Endothelial cell of umbilical vein (primary cell): ENCODE results near the gene MAN2B1. TPM values are rescaled to one million over a fixed set of nuclear protein-coding genes. Genes with fewer than 3 reads are reported as not detected.

Experiments used
- BruUV-seq: library from RNA; stranded (reverse); fragments of 400-500 nt; replicated peaks from 2 replicates; lab custom pipeline; 2021; lab: Mats Ljungman, UMichigan
- CTCF ChIA-PET: fragments of 300-600, 350-600 bp; sonication (Branson Sonifier 250); formaldehyde crosslinking; loops from one replicate; lab custom pipeline; 2021; ENCODE audit warnings: antibody characterized with exemption, inconsistent platforms; lab: Charles Lee
- POLR2A ChIA-PET: fragments of 300-600, 350-600 bp; sonication (Branson Sonifier 250); formaldehyde crosslinking; loops from one replicate; lab custom pipeline; 2021; ENCODE audit warnings: antibody characterized with exemption, inconsistent platforms; lab: Charles Lee
- DNase-seq: peaks from one replicate; pipeline ENCODE4 v3.0.0-alpha.2; 2011; ENCODE audit warnings: low read depth, low spot score
- FAIRE-seq: peaks from 2 replicates; lab custom pipeline; 2011; peaks lifted over from hg19 to GRCh38; lab: Jason Lieb, UNC
- H2AFZ ChIP-seq: 2 replicates; pipeline ENCODE4 v1.6.0; 2012; ENCODE audit warnings: low read depth, low read length, control low read depth, inconsistent platforms
- H3K27ac ChIP-seq: 2 replicates; pipeline ENCODE4 v1.5.1; 2011; ENCODE audit warnings: low read depth, mild to moderate bottlenecking, control low read depth, low read length, moderate library complexity; ENCODE audit not compliant: insufficient read depth
- H3K27me3 ChIP-seq, 2 experiments: 2 replicates each; pipeline versions ENCODE4 v1.6.0 to v1.6.1; 2011; ENCODE audit warnings: low read length in 2 of 2, mixed read lengths in 1 of 2; ENCODE audit not compliant: control insufficient read depth in 2 of 2, insufficient read depth in 2 of 2
- H3K36me3 ChIP-seq, 2 experiments: 2 replicates in 1 of 2; 3 replicates in 1 of 2; pipeline ENCODE4 v1.5.1; 2011; ENCODE audit warnings: low read length in 2 of 2, mild to moderate bottlenecking in 1 of 2, moderate library complexity in 1 of 2; ENCODE audit not compliant: control insufficient read depth in 2 of 2, insufficient read depth in 2 of 2; ENCODE audit errors: extremely low read depth in 1 of 2
- H3K4me1 ChIP-seq: 3 replicates; pipeline ENCODE4 v1.5.1; 2011; ENCODE audit warnings: mild to moderate bottlenecking, low read length; ENCODE audit not compliant: control insufficient read depth, insufficient read depth; ENCODE audit errors: extremely low read depth
- H3K4me2 ChIP-seq: 2 replicates; pipeline ENCODE4 v1.6.1; 2011; ENCODE audit warnings: low read length, control low read depth, mixed read lengths; ENCODE audit not compliant: insufficient read depth
- H3K4me3 ChIP-seq, 3 experiments: fragments of 200-600 bp in 1 of 3; sonication (generic), shearing (Covaris generic) in 1 of 3; replicated peaks in 1 of 3; 2 replicates each; pipeline ENCODE4 v1.5.1; 2011 to 2016; ENCODE audit warnings: control low read depth in 3 of 3, low read length in 3 of 3, mild to moderate bottlenecking in 2 of 3, inconsistent platforms in 1 of 3, low read depth in 1 of 3, moderate library complexity in 1 of 3; ENCODE audit not compliant: insufficient read depth in 1 of 3
- H3K79me2 ChIP-seq: 2 replicates; pipeline ENCODE4 v1.6.0; 2012; ENCODE audit warnings: low read length, inconsistent platforms; ENCODE audit not compliant: control insufficient read depth, insufficient read depth
- H3K9ac ChIP-seq: replicated peaks from 2 replicates; pipeline ENCODE3; 2011; ENCODE audit warnings: low read length, control low read depth; ENCODE audit not compliant: insufficient read depth; ENCODE audit errors: extremely low read depth
- H3K9me1 ChIP-seq: replicated peaks from 3 replicates; pipeline ENCODE4 v1.6.0; 2011; ENCODE audit warnings: mild to moderate bottlenecking, low read length; ENCODE audit not compliant: control insufficient read depth, insufficient read depth; ENCODE audit errors: extremely low read depth
- H3K9me3 ChIP-seq: replicated peaks from 2 replicates; pipeline ENCODE4 v1.5.1; 2012; ENCODE audit warnings: low read length, inconsistent platforms; ENCODE audit not compliant: control insufficient read depth, insufficient read depth
- H4K20me1 ChIP-seq: replicated peaks from 2 replicates; pipeline ENCODE3; 2011; ENCODE audit warnings: mild to moderate bottlenecking, low read length; ENCODE audit not compliant: control insufficient read depth, insufficient read depth; ENCODE audit errors: extremely low read depth
- EZH2 ChIP-seq: IDR thresholded peaks from 2 replicates; pipeline ENCODE4 v1.6.1; 2012; ENCODE audit warnings: borderline replicate concordance, low read depth, mild to moderate bottlenecking, moderate library complexity, low read length, inconsistent platforms; ENCODE audit not compliant: severe bottlenecking
- FOS ChIP-seq: IDR thresholded peaks from 2 replicates; pipeline ENCODE4 v1.6.1; 2011; ENCODE audit warnings: mild to moderate bottlenecking, low read length, moderate library complexity, borderline replicate concordance; ENCODE audit not compliant: insufficient read depth
- GATA2 ChIP-seq: IDR thresholded peaks from 2 replicates; pipeline ENCODE4 v1.7.0; 2011; ENCODE audit warnings: low read depth, mild to moderate bottlenecking, moderate library complexity, mixed read lengths, low read length; ENCODE audit not compliant: insufficient read length, insufficient read depth
- JUN ChIP-seq: IDR thresholded peaks from 2 replicates; pipeline ENCODE4 v1.6.1; 2011; ENCODE audit warnings: borderline replicate concordance, low read depth; ENCODE audit not compliant: insufficient read length, insufficient read depth
- MYC ChIP-seq: IDR thresholded peaks from one replicate; pipeline ENCODE4 v1.6.1; 2011; ENCODE audit warnings: mild to moderate bottlenecking, low read depth, low read length
- POLR2A ChIP-seq: IDR thresholded peaks from 2 replicates; pipeline ENCODE4 v1.6.1; 2012; ENCODE audit warnings: low read depth, mild to moderate bottlenecking, control low read depth, low read length
- dilution Hi-C: fragments of 300-500 bp; cut with MboI; formaldehyde crosslinking; loops from one replicate; pipeline ENCODE4 v1.15.0; 2019; ENCODE audit warnings: low sequenced_read_pairs; ENCODE audit not compliant: extremely low pct_ligation_motif_present
- intact Hi-C: fragments of 100-400 bp; cut with micrococcal nuclease; formaldehyde crosslinking; loops from one replicate; pipeline ENCODE4 v1.10.0; 2022
- polyA plus RNA-seq, 4 experiments: library from polyadenylated mRNA; depleted of rRNA in 3 of 4; stranded (reverse) in 3 of 4; unstranded in 1 of 4; fragments of >200 nt; gene quantifications; 2 replicates each; pipeline versions ENCODE4 v1.2.1 to v1.2.3, GENCODE V29; 2011 to 2012; ENCODE audit warnings: missing spikeins in 1 of 4
- total RNA-seq: library from RNA; stranded (reverse); gene quantifications from 2 replicates; pipeline ENCODE4 v1.2.3, GENCODE V29; 2021
- TF ChIP-seq, protein P1 (sequence below), 2 donors: IDR thresholded peaks; 1 replicate in 1 of 2; 2 replicates in 1 of 2; pipeline ENCODE4 v1.5.1; 2011; ENCODE audit warnings: low read length in 2 of 2, mild to moderate bottlenecking in 2 of 2, moderate library complexity in 2 of 2, control low read depth in 1 of 2, inconsistent platforms in 1 of 2, low read depth in 1 of 2; ENCODE audit not compliant: insufficient read depth in 1 of 2; ENCODE audit errors: extremely low read depth in 1 of 2

MAN2B1 gene
- total and polyA plus RNA-seq, 2 donors (not counting 3 experiments of a cell fraction or from before 2014, with no cell fraction given) = 64.4 to 76.8 TPM

DNA sequence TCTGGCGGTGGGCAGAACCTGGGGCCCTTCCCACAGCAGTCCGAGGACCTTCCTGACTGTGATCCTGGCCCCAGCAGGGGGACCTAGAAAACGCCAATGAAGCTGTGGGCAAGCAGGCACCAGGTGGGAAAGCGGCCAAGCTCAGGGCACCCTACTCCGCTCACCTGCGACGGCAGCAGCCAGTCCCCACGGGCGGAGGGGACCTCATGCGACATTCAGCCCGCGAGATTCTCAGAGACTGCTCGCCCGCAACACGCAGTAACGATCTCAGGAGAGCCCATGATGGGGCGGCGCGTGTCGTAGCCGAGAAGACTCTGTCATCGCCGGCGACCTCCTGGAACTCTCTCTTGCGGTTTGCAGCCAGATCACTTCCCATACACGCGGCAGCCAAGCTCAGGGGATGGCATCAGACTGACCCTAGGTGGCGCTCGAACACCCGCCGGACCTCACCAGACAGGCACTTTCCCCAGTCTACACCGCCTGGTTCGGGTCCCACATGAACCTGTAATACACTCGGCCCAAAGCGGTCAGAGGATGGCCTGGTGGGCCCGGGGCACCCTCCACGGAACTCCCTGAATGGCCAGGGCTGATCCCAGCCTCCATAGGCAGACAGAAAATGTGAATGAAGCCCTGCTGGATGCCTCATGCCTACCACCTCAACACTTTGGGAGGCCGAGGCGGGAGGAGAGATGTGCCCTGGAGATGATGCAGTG, 26.5 kb downstream of the MAN2B1 start:
- no peaks in the 10 kb centered on the region for H3K27me3 ChIP-seq
- POLR2A ChIA-PET = no interaction called here
- no peaks in the 10 kb centered on the region for H3K9me1 ChIP-seq
- no peak overlapping the region for H3K4me3 ChIP-seq
- BruUV-seq = no TSS peak
- peak; percentile 69 for DNase-seq
- H3K9ac ChIP-seq = no peak overlapping the region
- no peaks in the 10 kb centered on the region for H4K20me1 ChIP-seq
- H3K4me2 ChIP-seq = no peak overlapping the region
- H3K27ac ChIP-seq = no peak overlapping the region
- peak overlapping the region; percentile 60 for H2AFZ ChIP-seq
- CTCF ChIA-PET = interaction anchor here (0.6 to 2.0 kb wide), 20 partner anchors 9 to 716 kb away, joined by 3 to 20 read pairs (median 3); partner anchors contain the start of genes MAN2B1, WDR83, ZNF490 and ZNF791
- H3K9me3 ChIP-seq = no peaks in the 10 kb centered on the region
- intact Hi-C loops (loop anchor here (2.0 kb wide), 1 partner anchor 27 kb away; the partner anchor contains the start of genes MAN2B1 and WDR83), dilution Hi-C loops (no loop called here)
- no peaks in the 10 kb centered on the region for H3K36me3 ChIP-seq
- no peaks in the 10 kb centered on the region for H3K4me1 ChIP-seq
- no peaks in the 10 kb centered on the region for H3K79me2 ChIP-seq
- peak; percentile 87 for FAIRE-seq
- TF ChIP-seq, protein P1, sequence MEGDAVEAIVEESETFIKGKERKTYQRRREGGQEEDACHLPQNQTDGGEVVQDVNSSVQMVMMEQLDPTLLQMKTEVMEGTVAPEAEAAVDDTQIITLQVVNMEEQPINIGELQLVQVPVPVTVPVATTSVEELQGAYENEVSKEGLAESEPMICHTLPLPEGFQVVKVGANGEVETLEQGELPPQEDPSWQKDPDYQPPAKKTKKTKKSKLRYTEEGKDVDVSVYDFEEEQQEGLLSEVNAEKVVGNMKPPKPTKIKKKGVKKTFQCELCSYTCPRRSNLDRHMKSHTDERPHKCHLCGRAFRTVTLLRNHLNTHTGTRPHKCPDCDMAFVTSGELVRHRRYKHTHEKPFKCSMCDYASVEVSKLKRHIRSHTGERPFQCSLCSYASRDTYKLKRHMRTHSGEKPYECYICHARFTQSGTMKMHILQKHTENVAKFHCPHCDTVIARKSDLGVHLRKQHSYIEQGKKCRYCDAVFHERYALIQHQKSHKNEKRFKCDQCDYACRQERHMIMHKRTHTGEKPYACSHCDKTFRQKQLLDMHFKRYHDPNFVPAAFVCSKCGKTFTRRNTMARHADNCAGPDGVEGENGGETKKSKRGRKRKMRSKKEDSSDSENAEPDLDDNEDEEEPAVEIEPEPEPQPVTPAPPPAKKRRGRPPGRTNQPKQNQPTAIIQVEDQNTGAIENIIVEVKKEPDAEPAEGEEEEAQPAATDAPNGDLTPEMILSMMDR (IDR thresholded peaks at IDR 0.05; ENCODE audit: extremely low read depth in 1 of 2, insufficient read depth in 1 of 2, low read depth in 1 of 2, low read length in 2 of 2) = peak; percentile 72 to 86
- peak; percentile 51 for TF ChIP-seq MYC
- no peak for TF ChIP-seq POLR2A

DNA sequence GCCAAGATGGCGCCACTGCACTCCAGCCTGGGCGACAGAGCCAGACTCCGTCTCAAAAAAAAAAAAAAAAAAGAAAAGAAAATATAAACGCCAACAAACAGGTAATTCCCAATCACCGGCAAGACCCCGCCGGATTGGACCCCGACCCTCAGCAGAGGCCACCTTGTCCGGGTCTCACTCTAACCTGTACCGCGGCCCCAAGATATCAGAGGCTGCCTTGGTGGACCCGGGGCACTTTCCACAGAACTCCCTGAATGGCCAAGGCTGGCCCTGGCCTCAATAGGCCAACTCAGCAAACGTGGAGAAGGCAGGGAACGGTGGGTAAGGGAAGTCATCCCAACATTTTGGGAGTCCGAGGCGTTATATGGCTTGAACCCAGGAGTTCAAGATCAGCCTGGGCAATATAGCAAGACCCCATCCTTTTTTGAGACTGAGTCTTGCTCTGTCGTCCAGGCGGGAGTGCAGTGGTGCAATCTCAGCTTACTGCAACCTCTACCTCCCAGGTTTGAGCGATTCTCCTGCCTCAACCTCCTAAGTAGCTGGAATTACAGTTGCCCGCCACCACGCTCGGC, 27.8 kb downstream of the MAN2B1 start:
- POLR2A ChIA-PET = no interaction called here
- no peaks in the 10 kb centered on the region for H4K20me1 ChIP-seq
- H3K79me2 ChIP-seq = no peaks in the 10 kb centered on the region
- no peaks in the 10 kb centered on the region for H3K9me3 ChIP-seq
- H3K9ac ChIP-seq = no peak overlapping the region
- TF ChIP-seq JUN = no peak
- no peak for TF ChIP-seq FOS
- TF ChIP-seq MYC = no peak
- no peak for TF ChIP-seq EZH2
- TF ChIP-seq GATA2 = no peak
- H3K27ac ChIP-seq = no peak overlapping the region
- intact Hi-C loops (no loop called here), dilution Hi-C loops (no loop called here)
- no peaks in the 10 kb centered on the region for H3K27me3 ChIP-seq
- CTCF ChIA-PET = interaction anchor here (1.2 to 2.0 kb wide), 2 partner anchors 33 to 35 kb away, joined by 3 to 20 read pairs; no protein-coding TSS in a partner anchor
- no peak overlapping the region for H3K4me2 ChIP-seq
- no peaks in the 10 kb centered on the region for H3K9me1 ChIP-seq
- no peak overlapping the region for H2AFZ ChIP-seq
- no peak for DNase-seq
- H3K4me1 ChIP-seq = no peaks in the 10 kb centered on the region
- FAIRE-seq = no peak
- no peak overlapping the region for H3K4me3 ChIP-seq
- BruUV-seq = no TSS peak
- H3K36me3 ChIP-seq = no peaks in the 10 kb centered on the region
